ENCODE measurements around the gene TXNDC11.

GRCh38 chr16:11660565-11660964 is 82.1 kb downstream of the TXNDC11 start:
- TF ChIP-seq CTCF (conservative IDR thresholded peaks at IDR 0.05): no peak
- no peak for TF ChIP-seq EZH2 (IDR thresholded peaks at IDR 0.05; ENCODE audit: low read depth)

All from PC-9 (cell line).